NCI-H2196 (cell line): ENCODE measurements around the gene FKBP1B.
"Not testable (repeated sequence)": the region's sequence is repeated elsewhere in the genome, so short reads cannot be mapped to it uniquely, and the experiment has no call there.

ENCODE experiments used
- DNase-seq: peaks from one replicate; lab custom pipeline; 2025; ENCODE audit not compliant: unreplicated experiment; lab: John Stamatoyannopoulos, UW

FKBP1B gene

GRCh38 chr2:24049485-24050021 is at the start of gene FKBP1B:
Gene FKBP1B (plus strand): TSS chr2:24049741. CDS start chr2:24049850, 109 bp downstream.
- peak; percentile 35 for DNase-seq

DNA sequence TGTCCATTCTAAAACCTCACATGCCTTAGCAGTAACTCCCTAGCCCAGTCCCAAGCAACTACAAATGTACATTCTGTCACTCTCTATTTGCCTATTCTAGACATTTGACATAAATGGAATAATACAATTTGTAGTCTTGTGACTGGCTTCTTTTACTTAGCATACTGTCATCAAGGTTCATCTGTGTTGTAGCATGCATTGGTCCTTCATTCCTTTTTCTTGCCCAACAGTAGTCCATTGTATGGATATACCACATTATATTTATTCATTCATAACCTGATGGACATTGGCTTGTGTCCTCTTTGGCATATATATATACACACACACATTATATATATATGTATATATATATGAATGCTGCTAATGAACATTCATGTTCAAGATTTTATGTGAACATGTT is 41.8 kb upstream of the FKBP1B start:
- no peak for DNase-seq

DNA sequence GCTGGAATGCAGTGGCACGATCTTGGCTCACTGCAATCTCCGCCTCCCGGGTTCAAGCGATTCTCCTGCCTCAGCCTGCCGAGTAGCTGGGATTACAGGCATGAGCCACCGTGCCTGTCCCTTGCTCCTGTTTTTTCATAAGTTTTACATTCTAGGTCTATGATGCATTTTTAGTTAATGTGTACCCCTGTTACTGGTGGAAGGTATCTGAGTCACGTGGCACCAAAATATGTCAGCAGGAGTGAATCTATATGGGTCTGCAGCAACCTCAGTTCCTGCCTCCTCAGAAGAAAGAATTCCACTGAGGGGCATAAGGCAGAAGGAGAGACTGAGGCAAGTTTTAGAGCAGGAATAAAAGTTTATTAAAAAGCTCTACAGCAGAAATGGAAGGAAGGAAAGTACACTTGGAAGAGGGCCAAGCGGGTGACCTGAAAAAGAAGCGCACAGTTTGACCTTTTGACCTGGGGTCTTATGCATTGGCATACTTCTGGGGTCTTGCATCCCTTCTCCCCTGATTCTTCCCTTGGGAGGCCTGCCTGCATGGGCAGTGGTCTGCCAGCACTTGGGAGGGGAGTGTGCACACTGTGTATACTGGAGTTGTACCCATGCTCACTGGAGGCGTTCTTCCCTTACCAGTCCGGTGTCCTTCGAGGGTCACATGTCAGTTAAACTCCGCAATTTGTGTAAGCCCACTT is 40.7 kb upstream of the FKBP1B start:
- DNase-seq: no peak

DNA sequence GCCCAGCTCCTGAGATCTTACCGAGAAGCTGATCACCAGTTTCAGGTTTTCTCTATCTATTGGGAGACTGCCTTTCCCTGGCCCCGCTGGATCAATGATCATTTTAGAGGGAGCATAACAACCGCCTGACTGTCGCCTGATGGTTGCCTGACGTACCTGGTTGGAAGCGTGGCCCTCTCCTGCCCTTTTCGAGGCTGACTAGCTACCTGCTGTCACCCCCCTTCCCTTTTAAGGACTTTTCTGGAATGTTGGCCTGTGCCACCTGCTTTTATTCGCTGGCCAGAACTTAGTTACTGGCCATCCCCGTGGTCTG is 40.2 kb upstream of the FKBP1B start:
- DNase-seq: no peak

DNA sequence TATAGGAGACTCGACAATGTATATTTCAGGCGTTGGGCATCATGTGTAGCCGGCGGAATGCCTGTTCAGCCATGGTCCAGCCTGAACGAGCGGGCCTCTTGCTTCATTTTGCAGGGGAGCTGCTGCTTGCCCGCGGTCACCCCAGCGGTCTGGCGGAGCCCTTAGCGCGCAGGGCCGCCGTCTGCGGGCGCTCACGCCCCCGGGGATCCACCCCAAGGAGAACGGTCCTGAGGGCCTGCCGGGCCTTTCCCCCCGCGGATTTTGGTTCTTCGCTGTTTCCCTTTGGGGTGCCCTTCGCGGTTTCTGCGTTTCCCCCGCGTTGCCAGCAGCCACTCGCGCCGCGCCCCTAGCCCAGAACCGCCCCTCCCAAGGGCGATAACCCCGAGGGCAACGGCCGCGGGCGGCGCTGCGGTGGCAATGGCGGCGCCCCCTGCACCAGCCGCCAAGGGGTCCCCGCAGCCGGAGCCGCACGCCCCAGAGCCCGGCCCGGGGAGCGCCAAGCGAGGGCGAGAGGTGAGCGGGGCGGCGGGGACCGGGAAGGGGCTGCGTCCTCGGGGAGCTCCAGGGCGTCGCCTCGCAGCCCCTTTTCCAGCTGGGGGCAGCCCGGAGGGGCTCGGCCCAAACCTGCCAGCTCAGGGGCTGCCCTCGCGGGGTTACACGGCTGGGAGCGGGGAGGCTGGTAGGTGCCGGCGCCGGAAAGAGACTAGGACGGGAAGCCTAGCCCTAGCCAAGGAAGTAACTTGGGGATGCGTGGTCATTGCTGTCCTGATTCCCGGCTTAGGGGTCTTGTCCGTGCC is 39.7 kb upstream of the FKBP1B start, which contains the start of gene MFSD2B:
Gene MFSD2B, plus strand, starts transcription at position 406 of the 797 bp plus-strand sequence. Its CDS starts 12 bp downstream, at position 418.
- no peak for DNase-seq

- DNase-seq: no peak
These were observed 38.9 kb upstream of the FKBP1B start for GRCh38 chr2:24010477-24011249.

DNA sequence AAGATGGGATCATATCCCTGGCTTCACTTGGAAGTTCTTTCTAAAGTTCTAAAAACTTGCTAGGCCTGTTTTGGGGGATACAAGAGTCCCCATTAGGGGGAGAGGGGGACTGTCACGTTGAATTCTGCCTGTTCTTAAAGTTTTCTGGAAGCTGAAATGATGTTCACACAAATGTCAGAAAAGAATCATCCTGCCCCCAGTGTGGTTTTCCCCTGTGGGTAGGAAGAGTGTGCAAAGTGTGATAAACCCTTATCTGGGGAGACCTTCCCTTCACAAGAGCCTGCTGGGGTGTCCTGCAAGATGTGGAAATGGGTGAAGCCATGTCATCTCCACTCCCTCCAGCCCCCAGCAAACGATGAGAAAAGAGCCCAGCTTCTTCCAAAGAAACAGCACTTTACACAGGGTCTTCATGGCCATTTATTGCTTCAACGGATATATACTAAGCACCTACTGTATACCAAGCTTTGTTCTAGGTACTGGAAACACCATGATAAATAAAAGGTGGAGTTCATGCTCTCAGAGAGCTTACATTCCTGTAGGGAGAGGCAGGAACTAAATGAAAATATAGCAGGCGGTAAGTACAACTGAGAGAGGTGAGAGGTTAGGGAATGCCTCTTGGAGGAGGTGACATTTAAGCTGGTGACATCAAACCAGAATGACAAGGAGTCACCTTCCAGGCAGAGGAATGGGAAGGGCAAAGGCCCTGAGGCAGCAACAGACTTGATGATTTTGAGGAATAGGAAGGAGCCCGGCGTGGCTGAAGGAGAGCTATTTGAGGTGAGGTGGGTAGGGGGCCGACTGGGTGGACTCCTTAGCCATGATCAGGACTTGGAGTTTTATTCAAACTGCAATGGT is 38.1 kb upstream of the FKBP1B start:
- no peak for DNase-seq

DNA sequence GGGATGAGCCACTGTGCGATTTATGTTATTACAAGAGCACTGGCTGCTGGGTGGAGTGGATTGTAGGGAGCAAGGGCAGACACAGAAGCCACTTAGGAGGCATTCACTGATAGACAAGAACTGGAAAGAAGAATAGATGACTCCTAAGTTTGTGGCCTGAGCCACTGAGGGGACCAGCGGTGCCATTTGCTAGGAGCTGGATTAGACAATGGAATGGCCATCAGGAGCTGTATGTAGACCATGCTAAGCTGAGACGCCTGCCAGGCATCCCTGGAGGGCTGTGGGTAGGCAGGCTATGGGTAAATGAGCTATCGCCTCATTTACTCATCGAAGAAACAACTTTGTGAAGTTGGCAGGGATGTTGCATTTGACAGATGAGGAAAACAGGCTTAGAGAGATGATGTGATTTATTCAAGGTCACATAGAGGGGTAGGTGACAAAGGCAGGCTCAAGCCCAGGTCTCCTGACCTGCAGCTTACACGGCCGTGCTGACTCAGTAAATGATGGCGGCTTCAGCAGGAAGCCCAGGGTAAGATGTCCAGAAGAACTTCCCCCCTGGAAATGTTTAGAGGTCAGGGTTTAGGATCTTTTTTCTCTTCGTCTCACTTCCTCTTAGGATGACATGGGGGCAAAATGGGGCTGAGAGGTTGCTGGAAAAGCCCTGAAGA is 36.9 kb upstream of the FKBP1B start:
- no peak for DNase-seq

GRCh38 chr2:24014902-24015301 is 34.6 kb upstream of the FKBP1B start:
- DNase-seq: not testable (repeated sequence)

DNA sequence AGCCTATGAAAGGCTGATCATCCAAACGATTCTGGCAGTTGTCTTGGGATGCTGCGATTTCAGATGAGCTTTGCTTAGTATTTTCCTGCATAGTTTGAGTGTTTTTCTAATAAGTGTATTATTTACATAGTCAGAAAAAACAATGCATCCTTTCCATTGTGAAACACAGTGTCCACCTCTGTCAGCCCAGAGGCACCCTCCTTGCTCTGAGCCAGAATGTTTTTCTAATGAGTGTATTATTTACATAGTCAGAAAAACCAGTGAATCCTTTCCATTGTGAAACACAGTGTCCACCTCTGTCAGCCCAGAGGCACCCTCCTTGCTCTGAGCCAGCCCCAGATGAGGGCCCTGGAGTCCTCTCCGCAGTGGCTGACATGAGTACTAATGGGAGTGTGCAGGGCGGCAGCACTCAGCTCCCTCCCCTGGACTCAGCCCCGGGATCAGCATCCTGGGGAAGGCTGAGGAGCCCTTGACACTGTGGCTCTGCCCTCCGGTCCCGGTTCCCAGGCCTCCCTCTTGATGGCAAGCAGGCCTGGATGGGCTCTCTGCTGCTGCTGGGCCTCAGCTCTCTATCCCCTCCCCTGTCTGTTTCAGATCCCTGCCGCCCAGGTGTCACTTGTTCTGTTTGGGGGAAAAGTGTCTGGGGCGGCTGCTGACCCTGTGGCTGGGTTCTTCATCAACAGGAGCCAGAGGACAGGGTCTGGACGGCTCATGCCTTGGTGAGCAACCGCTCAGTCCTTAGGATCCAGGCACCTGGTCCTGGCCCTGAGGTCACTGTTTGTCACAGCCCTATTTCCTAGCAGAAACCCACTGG is 33.8 kb upstream of the FKBP1B start:
- DNase-seq: no peak

DNA sequence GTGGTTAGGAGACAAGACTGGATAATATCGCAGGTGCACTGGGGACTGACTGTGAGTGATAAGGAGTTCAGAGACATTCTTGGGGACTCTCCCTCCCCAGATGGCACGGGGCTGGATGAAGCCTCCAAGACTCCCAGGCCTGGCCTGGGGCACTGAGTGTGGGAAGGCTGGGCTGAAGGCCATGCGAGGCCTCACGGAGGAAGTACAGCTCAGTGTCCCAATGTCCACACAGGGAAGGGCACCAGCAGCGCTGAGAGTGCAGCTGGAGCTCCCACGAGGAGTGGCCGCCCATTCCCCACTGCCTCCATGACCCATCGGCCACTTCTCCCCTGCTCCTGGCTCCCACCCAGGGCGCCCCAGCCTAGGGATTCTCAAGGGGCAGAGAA is 33.2 kb upstream of the FKBP1B start:
- no peak for DNase-seq

- no peak for DNase-seq
These were observed 32.5 kb upstream of the FKBP1B start for GRCh38 chr2:24016853-24017703.

DNA sequence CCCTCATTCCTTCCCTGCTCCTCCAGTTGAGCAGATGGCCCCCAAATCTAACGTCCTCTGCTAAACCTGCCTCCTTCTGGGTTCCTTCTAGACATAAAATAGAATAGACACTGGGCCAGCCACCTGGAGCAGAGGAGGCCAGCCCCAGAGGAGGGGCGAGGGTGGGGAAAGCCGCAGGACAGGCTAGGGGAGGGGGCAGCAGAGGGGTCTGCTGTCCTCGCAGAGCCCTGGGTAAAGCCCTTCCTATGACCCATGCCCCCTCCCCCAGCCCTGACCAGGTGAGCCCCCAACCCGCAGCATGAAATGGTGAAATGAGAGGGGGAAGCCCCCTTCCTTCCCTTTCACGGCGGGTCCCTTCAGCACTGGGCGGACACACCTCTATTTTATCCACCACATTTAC is 31.8 kb upstream of the FKBP1B start:
- DNase-seq: no peak

GRCh38 chr2:24018241-24018640 is 31.3 kb upstream of the FKBP1B start:
- DNase-seq: no peak

DNA sequence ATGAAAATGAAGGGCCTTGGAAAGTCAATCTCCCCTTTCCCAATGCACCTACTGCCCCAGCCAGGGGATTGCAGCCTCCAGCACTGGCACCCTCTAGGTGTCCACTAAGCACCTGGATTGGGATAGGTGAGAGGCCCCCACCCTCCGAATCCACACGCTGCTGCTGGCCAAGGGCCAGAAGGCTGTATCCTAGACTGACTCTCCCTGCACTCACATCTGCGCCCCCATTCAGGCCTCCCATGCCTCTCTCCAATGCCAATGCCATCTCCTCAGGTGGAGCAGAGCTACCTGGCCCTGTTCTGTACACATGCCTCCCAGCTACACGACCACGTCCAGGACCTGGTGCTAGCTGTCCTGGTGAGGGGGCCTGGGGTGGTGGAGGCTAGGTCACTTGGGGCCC is 29.8 kb upstream of the FKBP1B start:
- no peak for DNase-seq

GRCh38 chr2:24020244-24020643 is 29.3 kb upstream of the FKBP1B start:
- DNase-seq: no peak

GRCh38 chr2:24021122-24021998 is 28.2 kb upstream of the FKBP1B start:
- no peak for DNase-seq
